H54 (cell line): ENCODE data around the gene TRAF7.

Experiments
- DNase-seq: peaks from one replicate; pipeline ENCODE4 v3.0.0; 2011; ENCODE audit warnings: low spot score, mixed read lengths; ENCODE audit not compliant: insufficient read length
- FAIRE-seq: peaks from 3 replicates; lab custom pipeline; 2011; peaks lifted over from hg19 to GRCh38; lab: Jason Lieb, UNC
- POLR2A ChIP-seq: IDR thresholded peaks from 2 replicates; pipeline ENCODE4 v1.6.1; 2011; ENCODE audit warnings: low read depth, mild to moderate bottlenecking, low read length

The TRAF7 gene

DNA sequence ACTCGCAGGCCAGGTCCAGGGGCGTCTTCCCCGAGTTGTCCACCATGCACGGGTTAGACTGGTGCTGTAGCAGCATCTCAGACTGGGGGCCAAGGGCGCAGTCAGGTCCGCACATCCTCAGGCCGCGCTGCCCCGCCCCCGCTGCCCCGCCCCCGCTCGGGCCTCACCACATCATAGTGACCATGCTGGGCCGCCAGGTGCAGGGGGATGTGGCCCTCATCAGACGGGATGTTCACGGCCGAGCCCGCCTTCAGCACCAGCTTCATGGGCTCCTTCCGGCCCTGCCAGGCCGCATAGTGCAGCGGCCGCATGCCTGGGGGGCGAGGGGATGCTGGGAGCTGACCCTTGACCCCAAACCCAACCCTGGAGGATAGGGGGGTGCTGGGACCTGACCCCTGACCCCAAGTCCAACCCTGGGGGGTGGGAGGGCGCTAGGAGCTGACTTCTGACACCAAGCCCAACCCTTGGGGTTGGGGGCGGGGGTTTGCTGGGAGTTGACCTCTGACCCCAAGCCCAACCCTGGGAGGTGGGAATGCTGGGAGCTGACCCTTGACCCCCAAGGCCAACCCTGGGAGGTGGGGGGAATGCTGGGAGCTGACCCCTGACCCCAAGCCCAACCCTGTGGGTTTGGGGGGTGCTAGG lies 33.8 kb downstream of the TRAF7 start:
- DNase-seq (no peak), FAIRE-seq (no peak)
- TF ChIP-seq POLR2A, result no peak

DNA sequence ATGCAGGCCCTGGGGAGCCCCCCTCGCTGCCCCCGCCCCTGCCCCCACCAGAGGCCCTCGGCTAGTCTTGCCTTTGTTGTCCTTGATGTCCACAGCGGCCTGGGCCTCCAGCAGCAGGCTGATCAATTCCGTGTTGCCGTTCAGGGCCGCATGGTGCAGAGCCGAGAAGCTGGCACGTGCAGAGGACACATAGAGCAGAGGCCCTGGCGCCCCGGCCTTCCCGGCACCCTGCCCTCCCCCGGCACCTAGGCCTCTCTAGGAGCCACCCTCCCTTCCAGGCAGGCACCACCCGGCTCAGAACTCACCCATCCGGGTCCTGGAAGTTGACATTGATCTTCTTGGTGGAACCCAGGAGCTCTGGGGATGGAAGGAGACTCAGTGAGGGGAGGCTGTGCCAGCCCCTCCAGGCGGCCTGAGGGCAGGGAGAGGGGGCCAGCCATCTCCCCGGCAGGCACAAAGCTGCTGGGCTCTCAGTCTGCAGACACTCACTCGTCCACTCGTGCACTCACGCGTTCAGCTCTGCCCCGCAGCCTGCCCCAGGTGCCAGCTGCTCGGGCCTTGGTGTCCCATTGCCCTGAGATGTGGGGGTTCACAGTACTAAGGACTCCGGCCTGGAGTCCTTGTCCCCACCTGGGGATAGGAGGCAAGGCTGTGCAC lies 34.5 kb downstream of the TRAF7 start:
- DNase-seq (no peak), FAIRE-seq (no peak)
- no peak for TF ChIP-seq POLR2A

DNA sequence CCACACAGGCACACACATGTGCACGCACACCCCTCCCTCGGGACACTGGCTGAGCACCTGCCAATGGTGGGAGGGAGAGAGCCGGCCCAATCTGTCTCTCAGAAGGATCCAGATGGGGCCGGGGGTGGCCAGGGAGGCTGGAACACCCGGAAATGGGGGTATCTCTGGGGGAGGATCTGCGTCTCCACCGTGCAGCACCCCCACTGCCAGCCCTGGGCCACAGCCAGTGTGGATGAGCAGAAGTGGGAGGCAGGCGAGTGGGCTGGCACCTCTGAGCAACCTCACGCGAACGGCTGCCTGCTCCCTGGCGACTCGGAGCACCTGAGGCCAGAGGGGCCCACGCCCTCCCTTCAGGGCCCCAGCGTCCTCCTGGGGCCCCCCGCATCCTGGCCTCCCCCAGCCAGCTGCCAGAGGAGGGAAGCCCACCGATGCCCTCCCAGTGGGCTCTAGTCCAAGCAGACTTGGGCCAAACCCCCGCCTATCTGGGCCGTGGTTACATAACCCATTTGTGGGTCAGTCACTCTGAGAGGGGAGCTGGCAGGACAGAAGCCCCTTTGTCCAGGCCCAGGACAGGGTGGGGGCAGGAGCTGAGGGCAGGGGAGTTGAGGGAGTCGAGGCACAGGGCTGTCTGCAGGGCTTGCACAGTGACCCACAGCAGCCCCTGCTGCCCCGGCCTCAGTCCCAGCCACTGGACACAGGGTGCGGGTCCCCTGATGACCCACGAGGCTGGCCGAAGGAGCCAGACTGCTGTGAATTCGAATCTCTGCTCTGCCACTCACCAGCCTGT lies 35.3 kb downstream of the TRAF7 start:
- FAIRE-seq, result no peak
- DNase-seq, result no peak
- no peak for TF ChIP-seq POLR2A

DNA sequence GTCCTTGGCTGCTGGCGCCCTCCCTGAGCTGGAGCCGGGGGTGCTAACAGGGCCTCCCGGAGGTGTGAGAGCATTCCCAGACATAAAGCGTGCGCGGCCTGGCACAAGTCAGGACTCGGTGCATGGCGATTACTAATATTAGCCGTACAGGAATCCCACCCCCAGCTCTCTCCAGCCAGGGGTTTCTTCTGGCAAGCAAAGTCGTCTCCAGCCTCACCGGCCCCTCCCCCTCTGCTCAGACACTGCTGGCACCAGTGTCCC lies 35.8 kb downstream of the TRAF7 start:
- DNase-seq (no peak), FAIRE-seq (no peak)
- TF ChIP-seq POLR2A, result no peak

DNA sequence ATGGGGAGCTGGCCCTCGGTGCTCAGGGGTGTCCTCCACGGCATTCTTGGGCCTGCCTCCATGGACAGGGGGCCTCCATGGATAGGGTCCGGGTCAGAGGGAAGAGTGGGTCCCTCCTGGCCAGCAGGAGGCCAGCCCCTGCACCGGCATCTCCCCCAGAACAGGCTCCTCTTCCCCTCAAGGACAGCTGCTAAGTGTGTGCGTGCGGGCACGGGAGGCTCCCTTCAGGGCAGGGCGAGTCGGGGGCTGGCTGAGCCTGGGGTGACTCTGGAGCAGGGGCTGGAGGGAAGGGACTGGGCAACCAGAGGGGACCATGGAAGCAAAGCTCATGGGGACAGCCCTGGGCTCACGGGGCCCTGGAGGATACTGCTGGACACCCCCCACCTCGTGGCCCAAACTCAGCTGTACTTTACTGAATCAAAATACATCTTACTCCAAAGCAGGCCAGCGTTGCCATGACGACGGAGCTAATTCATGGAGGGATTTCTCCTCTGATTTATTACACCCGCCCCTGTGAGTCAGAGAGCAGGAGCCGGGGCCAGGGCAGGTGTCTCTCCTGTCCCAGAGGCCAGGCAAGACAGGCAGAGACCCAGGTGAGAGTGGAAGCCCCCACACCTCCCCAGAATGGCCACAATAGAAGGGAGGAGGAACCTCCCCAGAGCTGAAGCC lies 38.7 kb downstream of the TRAF7 start:
- DNase-seq (peak; percentile 92), FAIRE-seq (no peak)
- TF ChIP-seq POLR2A, result no peak

DNA sequence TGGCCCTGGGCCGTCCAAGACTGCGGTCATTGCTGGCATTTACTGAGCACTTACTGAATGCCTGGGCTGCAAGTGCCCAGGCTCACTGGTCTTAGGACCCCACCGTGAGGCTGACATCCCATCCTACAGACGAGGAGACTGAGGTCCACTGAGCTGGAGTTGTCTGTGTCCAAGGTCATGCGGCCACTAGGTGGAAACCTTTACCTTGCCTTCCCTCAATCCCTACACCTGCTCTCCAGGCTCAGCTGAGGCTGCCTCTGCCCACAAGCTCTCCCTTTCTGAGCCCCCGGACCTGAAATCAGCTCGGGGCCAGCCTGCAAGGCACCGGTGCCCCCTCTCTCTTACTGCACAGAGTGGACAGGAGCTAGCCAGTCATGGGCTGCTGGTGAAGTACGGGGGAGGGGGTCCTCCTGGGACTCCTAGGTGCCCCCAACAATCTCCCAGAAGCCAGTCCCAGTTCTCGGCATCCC lies 39.3 kb downstream of the TRAF7 start:
- DNase-seq, result no peak
- TF ChIP-seq POLR2A, result no peak
- no peak for FAIRE-seq

DNA sequence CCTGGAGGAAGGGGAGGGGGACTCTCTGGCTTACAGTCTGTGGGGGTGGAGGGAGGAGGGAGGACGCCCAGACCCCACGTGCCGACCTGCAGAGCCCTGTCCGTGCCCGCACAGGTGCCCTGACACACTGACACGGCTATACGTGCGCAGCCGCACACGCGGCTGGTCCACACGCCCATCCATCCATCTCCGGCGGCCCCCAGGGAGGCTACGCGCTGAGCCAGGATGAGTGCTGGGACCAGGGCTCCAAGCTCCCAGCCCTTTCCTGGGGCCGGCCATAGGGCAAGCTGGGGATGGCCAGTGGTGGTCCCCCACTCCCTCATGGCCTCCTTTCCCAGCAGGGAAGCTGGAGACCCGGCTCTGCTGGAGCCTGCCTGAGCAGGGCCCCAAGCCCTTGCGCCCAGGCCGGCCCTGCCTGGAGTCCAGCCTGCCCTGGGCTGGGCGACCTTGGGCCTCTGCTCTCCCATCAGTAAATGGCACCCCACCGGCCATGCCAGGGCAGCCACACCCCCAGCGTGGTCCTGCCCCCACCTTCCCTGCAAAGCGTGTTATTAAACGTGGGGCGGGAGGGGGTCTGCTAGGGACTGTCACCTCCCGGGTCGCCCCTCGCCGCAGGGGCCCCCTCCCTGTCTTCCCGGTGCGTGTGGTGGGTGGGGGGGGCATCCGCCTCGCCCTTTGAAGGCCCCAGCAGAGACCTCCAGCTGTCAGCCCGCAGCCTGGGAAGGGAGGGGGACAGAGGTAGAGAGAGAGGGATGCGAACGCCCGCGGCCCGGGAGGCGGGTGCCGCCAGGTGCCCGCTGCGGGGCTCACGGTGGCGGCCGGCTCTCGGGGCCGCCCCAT lies 40.0 kb downstream of the TRAF7 start:
- DNase-seq (no peak), FAIRE-seq (no peak)
- no peak for TF ChIP-seq POLR2A

DNA sequence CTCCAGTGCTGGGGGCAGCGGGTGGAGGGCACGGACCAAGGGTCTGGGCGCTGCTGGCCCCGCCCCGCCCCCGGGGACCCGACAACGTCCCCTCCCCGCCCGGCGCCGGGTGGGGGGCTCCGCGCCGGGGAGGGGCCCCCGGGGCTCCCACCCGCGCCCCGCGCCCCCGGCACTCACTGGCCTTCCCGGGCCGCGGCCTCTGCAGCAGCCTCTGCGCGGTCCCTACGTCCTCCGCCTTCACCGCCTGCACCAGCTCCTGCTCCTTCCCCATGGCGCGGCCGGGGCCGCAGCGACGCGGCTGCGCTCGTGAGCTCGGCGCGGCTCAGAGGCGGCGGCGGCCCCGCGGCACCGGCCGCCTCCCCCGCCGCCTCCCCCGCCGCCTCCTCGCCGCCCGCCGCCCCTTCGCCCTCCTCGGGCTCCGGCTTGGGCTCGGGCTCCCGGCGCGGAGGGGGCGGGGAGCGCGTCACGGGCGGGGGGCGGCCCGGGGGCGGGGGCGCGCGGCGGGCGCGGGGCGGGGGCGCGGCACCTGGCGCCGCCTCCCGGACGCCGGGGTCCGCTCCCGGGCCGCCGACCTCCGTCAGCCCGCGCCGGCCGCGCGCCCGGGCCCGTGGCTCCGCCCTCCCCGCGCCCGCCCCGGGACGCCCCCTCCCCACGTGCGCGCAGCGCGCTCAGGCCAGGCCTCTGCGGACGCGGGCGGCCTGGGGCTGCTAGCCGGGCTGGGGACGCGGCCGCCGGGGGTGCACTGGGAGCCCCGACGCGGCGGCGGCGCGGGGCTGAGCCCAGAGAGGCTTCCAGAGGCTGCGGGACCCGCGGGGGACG lies 40.8 kb downstream of the TRAF7 start, which contains the start of gene CASKIN1:
Gene CASKIN1, minus strand, starts transcription at position 444 of the 819 bp plus-strand sequence. Its CDS starts 173 bp downstream, at position 271.
- no peak for FAIRE-seq

DNA sequence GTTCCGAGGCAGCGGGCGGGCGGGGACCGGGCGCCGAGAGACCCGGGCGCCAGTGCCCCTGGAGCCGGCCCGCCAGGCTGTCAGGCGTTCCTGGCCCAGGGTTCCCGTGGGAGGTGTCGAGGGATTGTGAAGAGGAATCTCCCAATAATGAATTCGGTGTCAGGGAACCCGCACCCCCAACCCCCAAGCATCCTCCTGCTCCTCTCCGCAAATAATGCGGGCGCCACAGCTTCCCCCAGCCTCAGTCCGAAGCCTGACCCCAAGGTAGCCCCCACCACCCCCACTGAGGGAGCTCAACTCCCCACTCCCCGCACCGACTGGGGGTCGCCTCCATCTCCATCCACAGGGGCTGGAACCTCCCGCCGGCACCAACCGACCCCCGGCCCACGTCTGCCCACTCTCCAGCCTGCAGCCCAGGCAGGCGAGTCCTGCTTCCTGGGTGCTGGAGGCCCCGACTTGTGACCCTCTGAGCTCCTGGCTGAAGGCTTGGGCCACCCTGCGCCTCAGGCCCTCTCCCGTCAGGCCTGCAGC lies 41.5 kb downstream of the TRAF7 start:
- FAIRE-seq (no peak), DNase-seq (no peak)
- TF ChIP-seq POLR2A, result no peak

More for the DNA sequence above, 40.8 kb downstream of the TRAF7 start, which contains the start of gene CASKIN1:
- TF ChIP-seq POLR2A, result no peak
- DNase-seq, result no peak

DNA sequence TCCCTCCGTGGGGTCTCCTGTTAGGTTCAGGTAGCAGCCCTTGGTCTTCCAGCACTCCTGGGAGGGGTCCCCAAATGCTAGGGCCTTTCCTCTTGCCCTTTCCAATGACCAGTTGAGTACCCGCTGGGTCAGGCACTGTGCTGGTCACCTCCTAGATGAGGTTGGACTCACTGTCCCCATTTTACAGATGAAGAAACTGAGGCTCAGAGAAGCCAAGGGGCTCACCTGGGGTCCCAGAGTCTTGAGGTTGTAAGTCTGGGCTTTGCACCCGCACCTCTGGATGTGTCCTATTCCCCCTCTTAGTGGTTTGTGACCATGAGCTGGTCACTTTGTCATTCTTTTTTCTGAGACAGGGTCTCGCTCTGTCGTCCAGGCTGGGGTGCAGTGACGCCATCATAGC lies 42.2 kb downstream of the TRAF7 start:
- no peak for FAIRE-seq
- no peak for DNase-seq
- TF ChIP-seq POLR2A, result no peak

DNA sequence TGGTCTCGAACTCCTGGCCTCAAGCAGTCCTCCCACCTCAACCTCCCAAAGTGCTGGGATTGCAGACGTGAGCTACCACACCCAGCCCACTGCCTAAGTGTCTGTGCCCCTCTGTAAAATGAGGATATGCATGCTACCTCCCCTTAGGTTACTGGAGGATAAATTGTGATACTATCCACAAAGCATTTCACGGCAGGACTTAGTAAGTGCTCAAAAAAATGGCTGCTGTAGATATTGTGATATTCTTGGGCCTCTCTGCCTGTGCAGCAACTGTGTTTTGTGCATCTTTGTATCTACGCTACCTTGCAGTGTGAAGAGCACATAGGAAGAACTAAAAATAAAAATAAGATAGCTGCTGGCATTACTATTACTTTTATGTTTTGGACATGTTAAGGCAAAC lies 42.7 kb downstream of the TRAF7 start:
- no peak for TF ChIP-seq POLR2A
- FAIRE-seq, result no peak
- DNase-seq, result no peak

DNA sequence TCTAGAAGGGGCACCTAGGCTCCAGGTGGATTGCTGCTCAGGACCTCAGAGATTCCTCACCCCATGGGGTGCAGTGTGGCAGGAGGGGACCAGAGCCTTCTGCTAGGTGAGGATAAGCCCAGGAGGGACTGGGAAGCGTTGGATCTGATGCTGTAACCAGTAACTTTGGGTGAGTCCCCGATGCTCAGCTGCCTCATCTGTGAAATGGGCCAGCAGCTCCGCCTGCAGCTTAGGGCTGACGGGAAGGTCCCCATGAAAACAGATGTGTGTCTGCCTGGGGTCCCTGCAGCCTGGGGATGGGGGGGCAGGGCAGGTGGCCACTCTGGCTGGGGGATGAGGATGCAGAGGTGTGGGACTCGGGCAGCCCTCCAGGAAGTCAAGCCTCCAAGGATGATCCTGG lies 43.5 kb downstream of the TRAF7 start:
- DNase-seq (no peak), FAIRE-seq (no peak)
- no peak for TF ChIP-seq POLR2A
